Pancreas (tissue), 10 donors: ENCODE measurements around the gene APOD. TPM values are rescaled to one million over a fixed set of nuclear protein-coding genes. Genes with fewer than 3 reads are reported as not detected.
A peak's percentile ranks its signal among the peaks of the same experiment; 100 is the strongest.
"Not testable (repeated sequence)": the region's sequence is repeated elsewhere in the genome, so short reads cannot be mapped to it uniquely, and the experiment has no call there.

Source experiments
- ATAC-seq, 4 donors: fragments of 200-7000 bp; cut with Tn5 transposase; one replicate each; pipeline versions ENCODE4 v1.8.0 to v1.9.1; 2020; ENCODE audit warnings: mild to moderate bottlenecking in 4 of 4, moderate library complexity in 4 of 4
- DNase-seq, 6 donors: peaks; one replicate each; pipeline ENCODE4 v3.0.0-alpha.2; 2020
- FAIRE-seq: peaks from 2 replicates; lab custom pipeline; 2012; peaks lifted over from hg19 to GRCh38; lab: Jason Lieb, UNC
- H3K27ac ChIP-seq, 4 donors: fragments of 200-600 bp; sonication (generic); 1 replicate in 3 of 4; 2 replicates in 1 of 4; pipeline versions ENCODE4 v1.5.0 to v1.8.0; 2020
- H3K27me3 ChIP-seq, 4 donors: fragments of 200-600 bp; one replicate each; pipeline ENCODE4 v1.8.0; 2021
- H3K36me3 ChIP-seq, 3 donors: fragments of 200-600 bp; sonication (generic) in 1 of 3; one replicate each; pipeline versions ENCODE4 v1.5.0 to v1.8.0; 2020 to 2021
- H3K4me1 ChIP-seq, 3 donors: fragments of 200-600 bp; one replicate each; pipeline ENCODE4 v1.8.0; 2021
- H3K4me3 ChIP-seq, 4 donors: fragments of 200-600 bp; sonication (generic) in 2 of 4; one replicate each; pipeline versions ENCODE4 v1.5.0 to v1.8.0; 2020 to 2021
- H3K9me3 ChIP-seq, 4 donors: fragments of 200-600 bp; one replicate each; pipeline ENCODE4 v1.8.0; 2021
- CTCF ChIP-seq, 4 donors: fragments of 200-600 bp; sonication (generic) in 3 of 4; IDR thresholded peaks; one replicate each; pipeline versions ENCODE4 v1.5.0 to v1.8.0; 2021; ENCODE audit warnings: antibody characterized with exemption in 4 of 4
- WGBS, 2 donors: extraction: QIAGEN DNeasy Blood & Tissue Kit; methylation state at CpG; one replicate each; pipeline ENCODE4 v1.1.7; 2013; 5-methylcytosine and 5-hydroxymethylcytosine counted together
- intact Hi-C, 3 donors: fragments of 100-400 bp; cut with DNase I; formaldehyde crosslinking; loops; one replicate each; pipeline versions ENCODE4 v1.11.1 to v1.14.2; 2022
- polyA plus RNA-seq, 2 donors: library from polyadenylated mRNA; stranded (reverse); fragments of 200-250 nt; gene quantifications; one replicate each; pipeline ENCODE4 v1.2.3, GENCODE V29; 2013
- total RNA-seq, 6 donors: library from RNA; stranded (reverse); fragmentation: NEBNext Ultra II Directional in 4 of 6; extraction: Animal tissue kit (Norgen Biotek cat#: 25700) in 4 of 6; gene quantifications; one replicate each; pipeline versions ENCODE4 v1.2.1 to v1.2.4, GENCODE V29; 2021 to 2023
- donor health status: healthy with polysubstance abuse.
- donor health status: DM: no; HTN: no; CAD: no; lungs with moderate emphysema.
- donor health status: DM: no; HTN: no; CAD: no.
- donor health status: control.
- donor health status: control.
- donor health status: Bipolar disorder and iron deficiency.
- donor health status: DM: yes; HTN: yes; CAD: no.
- donor health status: DM: no; HTN: no; CAD: no.
- donor health status: DM: no; HTN: no; CAD: no.
- donor health status: DM: yes; HTN: yes; CAD: no.

APOD gene
- total and polyA plus RNA-seq, 8 donors, result 12.1 to 133 (median 60.8) TPM

- H3K9me3 ChIP-seq, result no peaks in the 10 kb centered on the region
- intact Hi-C loops, result no loop called here
- H3K36me3 ChIP-seq, result no peaks in the 10 kb centered on the region
- DNase-seq (no peak), ATAC-seq (no peak), FAIRE-seq (no peak)
- no peak for TF ChIP-seq CTCF (IDR thresholded peaks at IDR 0.05)
- H3K4me3 ChIP-seq, result no peak overlapping the region
- H3K27me3 ChIP-seq, result no peaks in the 10 kb centered on the region
- H3K4me1 ChIP-seq, result no peaks in the 10 kb centered on the region
- WGBS, 2 donors, result 78 to 90% methylated on average over 7 to 9 of the region's 9 CpGs
- H3K27ac ChIP-seq, result no peak overlapping the region
Measured at GRCh38 chr3:195616681-195617080, 32.9 kb upstream of the APOD start.

- peak in 1 of 4 donors; percentile 16 for ATAC-seq
- H3K27ac ChIP-seq, intact Hi-C loops, DNase-seq, H3K27me3 ChIP-seq, H3K4me3 ChIP-seq, H3K9me3 ChIP-seq, FAIRE-seq, H3K4me1 ChIP-seq, H3K36me3 ChIP-seq: not testable (repeated sequence)
- 78 to 83% methylated on average over 5 to 8 of the region's 15 CpGs for WGBS, 2 donors
Measured at GRCh38 chr3:195615952-195616537, 32.3 kb upstream of the APOD start.

GRCh38 chr3:195614672-195615504 lies 31.1 kb upstream of the APOD start:
- H3K4me1 ChIP-seq, H3K9me3 ChIP-seq, H3K4me3 ChIP-seq, intact Hi-C loops, H3K27me3 ChIP-seq, DNase-seq, FAIRE-seq, H3K36me3 ChIP-seq: not testable (repeated sequence)
- 44 to 50% methylated on average over 9 to 13 of the region's 16 CpGs for WGBS, 2 donors
- peak; percentile 71 to 82 (median 73) for ATAC-seq
- peak overlapping the region in 1 of 4 donors; percentile 53 for H3K27ac ChIP-seq

GRCh38 chr3:195613468-195614069 lies 29.8 kb upstream of the APOD start:
- no peaks in the 10 kb centered on the region for H3K9me3 ChIP-seq
- no peaks in the 10 kb centered on the region for H3K4me1 ChIP-seq
- WGBS, 2 donors, result 70 to 80% methylated on average over 14 to 15 of the region's 15 CpGs
- H3K27me3 ChIP-seq, result no peaks in the 10 kb centered on the region
- no peak for DNase-seq
- intact Hi-C loops, result no loop called here
- peak overlapping the region in 1 of 4 donors; percentile 22 for H3K27ac ChIP-seq
- TF ChIP-seq CTCF (IDR thresholded peaks at IDR 0.05), result no peak
- no peak overlapping the region for H3K4me3 ChIP-seq
- ATAC-seq, result no peak
- H3K36me3 ChIP-seq, result no peaks in the 10 kb centered on the region
- FAIRE-seq, result no peak

- Histone ChIP-seq H3K9me3 (no peaks in the 10 kb centered on the region), H3K27ac (peak overlapping the region in 2 of 4 donors; percentile 22 to 50), H3K4me3 (no peak overlapping the region), H3K36me3 (no peaks in the 10 kb centered on the region), H3K4me1 (no peaks in the 10 kb centered on the region), H3K27me3 (no peaks in the 10 kb centered on the region)
- WGBS, 2 donors, result 59 to 60% methylated on average over 8 of the region's 8 CpGs
- no peak for TF ChIP-seq CTCF (IDR thresholded peaks at IDR 0.05)
- peak in 2 of 4 donors; percentile 49 to 69 for ATAC-seq
- FAIRE-seq, result no peak
- intact Hi-C loops, result no loop called here
- DNase-seq, result peak in 2 of 6 donors; percentile 46 to 53
Measured at GRCh38 chr3:195612075-195612800, 28.5 kb upstream of the APOD start.
